Measurements from ENCODE around the gene PLA2G2E.
"Not testable (repeated sequence)": the region's sequence is repeated elsewhere in the genome, so short reads cannot be mapped to it uniquely, and the experiment has no call there.

Gene PLA2G2E

DNA sequence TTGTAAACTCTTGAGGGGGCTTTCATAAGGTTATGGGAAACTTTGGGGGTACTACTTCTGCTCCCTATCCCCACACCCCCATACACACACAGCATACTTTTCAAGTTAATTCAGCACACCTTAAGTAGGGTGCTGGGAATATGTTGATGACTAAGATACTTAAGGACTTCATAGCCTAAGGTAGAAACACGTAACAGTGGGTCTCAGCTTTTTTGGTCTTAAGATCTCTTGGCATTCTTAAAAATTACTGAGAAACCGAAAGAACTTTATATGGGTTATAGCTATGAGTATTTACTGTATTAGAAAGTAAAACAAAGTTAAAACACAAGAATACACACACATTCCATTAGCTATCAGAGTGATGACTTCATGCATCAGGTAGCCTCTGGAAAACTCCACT, 39.1 kb downstream of the PLA2G2E start:
- DNase-seq (ENCODE audit: low read depth in 1 of 2, low spot score in 1 of 2), result no peak

DNA sequence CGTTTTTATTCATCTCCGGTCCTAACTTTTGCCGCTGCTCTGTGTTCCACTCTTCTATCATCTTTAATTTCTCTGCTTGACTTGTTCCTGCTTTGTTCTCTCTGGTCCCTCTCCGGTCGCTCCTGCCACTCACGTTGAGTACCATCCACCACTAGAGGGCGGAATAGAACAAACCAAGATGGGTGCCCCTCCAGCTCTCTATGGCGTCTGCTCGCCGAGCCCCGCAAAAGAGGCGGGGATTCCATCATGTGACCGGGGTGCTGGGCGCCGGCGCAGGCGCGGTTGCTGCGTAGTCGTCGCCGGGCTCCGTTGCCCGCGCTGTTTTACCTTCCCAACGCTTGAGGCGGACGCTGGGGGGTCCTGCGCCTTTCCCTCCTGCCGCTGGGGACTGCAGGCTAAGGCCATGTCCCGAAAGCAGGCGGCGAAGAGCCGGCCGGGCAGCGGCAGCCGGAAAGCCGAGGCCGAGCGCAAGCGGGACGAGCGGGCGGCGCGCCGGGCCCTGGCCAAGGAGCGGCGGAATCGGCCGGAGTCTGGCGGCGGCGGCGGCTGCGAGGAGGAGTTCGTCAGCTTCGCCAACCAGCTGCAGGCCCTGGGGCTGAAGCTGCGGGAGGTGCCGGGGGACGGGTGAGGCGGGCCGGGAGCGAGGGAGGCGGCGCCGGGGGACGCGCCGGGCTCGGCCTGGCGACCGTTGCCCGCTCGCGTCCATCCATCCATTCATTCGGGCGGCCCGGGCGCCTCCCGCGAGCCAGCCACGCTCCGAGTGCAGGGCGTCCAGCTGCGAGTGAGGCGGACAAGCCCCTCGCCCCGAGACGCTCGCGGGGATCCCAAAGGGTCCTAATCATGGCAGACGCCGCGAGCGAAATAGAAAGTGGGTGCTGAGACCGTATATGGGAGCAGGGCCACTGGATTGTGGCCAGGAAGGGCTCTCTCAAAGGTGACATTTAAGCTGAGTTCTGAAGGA, 41.0 kb downstream of the PLA2G2E start, which contains the start of gene OTUD3:
TSS of gene OTUD3 (plus strand) at position 285 of the 961 bp plus-strand sequence. CDS start at position 404, 119 bp downstream.
- DNase-seq (ENCODE audit: low read depth in 1 of 2, low spot score in 1 of 2), result peak; percentile 88 to 92

DNA sequence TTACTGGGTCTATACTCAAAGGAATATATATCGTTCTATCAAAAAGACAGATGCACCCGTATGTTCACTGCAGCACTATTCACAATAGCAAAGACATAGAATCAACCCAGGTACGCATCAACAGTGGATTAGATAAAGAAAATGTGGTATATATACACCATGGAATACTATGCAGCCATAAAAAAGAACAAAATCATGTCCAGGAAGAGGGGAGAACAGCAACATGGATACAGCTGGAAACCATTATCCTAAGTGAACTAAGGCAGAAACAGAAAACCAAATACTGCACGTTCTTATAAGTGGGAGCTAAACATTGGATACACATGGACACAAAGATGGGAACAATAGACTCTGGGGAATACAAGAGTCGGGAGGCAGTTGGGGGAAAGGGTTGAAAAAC, 42.6 kb downstream of the PLA2G2E start:
- DNase-seq (ENCODE audit: low read depth in 1 of 2, low spot score in 1 of 2), result not testable (repeated sequence)

DNA sequence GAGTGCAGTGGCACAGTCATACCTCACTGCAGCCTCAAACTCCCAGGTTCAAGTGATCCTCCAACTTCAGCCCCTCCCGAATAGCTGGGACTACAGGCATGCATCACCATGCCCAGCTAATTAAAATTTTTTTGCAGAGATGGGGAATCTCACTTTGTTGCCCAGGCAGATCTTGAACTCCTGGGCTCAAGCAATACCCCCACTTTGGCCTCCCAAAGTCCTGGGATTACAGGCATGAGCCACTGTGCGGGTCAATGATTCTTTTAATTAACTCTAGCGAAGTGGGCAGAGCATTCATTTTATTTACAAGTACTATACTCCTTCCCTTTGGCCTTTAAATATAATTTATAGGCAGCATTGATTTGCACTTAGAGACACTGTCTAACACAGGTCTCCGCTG, 43.8 kb downstream of the PLA2G2E start:
- no peak for DNase-seq (ENCODE audit: low read depth in 1 of 2, low spot score in 1 of 2)

DNA sequence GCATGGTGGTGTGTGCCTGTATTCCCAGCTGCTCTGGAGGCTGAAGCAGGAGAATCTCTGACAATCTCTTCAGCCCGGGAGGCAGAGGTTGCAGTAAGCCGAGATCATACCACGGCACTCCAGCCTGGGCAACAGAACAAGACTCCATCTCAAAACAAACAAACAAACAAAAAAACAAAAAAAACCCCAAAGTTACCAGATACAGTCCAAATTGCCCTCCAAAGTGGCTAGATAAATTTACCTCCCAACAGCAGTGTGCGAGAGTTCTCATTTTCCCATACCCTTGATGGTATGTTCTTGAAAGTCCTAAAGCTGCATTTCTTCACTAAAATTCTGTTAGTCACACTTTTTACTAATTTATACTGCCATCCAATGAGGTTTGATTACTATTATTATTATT, 44.2 kb downstream of the PLA2G2E start:
- no peak for DNase-seq (ENCODE audit: low read depth in 1 of 2, low spot score in 1 of 2)

DNA sequence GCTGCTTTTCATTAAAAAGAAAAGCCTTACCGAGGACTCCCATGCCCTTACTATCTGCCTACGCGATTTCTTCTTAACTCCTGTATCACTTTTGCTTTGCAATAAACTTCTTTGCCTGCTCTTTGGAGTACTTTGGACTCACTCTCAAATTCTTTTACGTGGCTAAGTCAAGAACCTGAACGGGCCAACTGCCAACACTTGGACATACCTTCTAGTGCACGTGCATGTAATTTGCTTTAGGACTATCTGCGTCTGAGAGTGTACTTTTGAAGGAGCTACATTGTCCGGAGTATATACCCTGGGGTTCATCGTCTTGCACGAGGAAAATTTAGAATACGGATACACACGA, 44.8 kb downstream of the PLA2G2E start:
- no peak for DNase-seq (ENCODE audit: low read depth in 1 of 2, low spot score in 1 of 2)

DNA sequence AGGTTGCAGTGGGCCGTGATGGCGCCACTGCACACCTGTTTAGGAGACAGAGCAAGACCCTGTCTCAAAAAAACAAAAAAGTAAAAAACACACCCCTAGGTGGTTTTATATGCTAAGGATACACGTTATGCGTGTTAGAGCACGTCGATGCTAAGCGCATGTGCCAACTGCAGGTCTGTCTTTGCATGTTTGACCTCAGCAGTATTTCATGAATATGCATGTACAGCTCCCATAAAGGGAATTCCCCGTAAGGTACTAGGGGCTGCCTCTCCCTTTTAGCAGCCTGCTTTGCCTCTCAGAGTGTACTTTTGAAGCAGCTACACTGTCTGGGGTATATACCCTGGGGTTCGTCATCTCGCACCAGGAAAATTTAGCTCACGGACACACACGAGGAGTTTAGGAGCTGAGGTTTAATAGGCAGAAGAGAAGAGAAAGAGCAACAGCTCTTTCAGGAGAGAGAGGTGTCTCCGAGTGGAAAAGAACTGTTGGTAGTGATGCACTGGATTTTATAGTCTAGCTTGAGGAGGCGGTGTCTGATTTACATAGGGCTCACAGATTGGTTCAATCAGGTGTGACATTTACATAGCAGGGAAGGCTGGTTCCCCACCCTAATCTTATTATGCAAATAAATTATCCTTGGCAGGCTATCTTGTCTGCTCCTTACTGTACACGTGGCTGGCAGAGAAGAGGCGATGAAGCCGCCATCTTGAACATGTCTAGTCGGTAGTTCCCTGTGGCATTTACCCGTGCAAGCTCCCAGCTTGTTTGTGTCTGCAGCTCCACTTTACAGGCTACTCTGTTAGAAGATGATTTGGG, 45.4 kb downstream of the PLA2G2E start:
- no peak for DNase-seq (ENCODE audit: low read depth in 1 of 2, low spot score in 1 of 2)

DNA sequence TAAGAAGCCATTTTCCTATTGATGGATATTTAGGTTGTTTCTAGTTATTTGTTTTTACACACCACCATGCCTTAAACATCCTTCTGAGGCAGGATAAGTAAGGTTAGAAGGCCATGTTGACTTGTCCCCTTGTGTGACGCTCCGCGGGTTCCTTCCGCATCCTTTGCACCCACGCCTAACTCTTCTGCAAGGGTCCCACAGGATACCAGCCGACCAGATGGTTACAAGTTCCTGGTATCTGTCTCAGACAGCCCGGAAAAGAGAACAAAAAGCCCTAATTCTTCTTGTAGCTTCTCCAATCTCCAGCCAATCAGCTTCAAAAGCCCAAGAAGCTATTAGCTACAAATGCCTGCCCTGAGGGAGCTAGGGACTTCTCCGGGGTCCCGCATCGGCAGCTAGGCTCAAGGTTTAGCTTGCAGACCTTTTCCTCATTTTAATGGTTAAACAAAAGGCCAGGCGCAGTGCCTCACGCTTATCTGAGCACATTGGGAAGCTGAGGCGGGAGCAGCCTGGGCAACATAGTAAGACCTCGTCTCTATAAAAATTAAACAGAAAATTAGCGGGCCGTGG, 46.2 kb downstream of the PLA2G2E start:
- no peak for DNase-seq (ENCODE audit: low read depth in 1 of 2, low spot score in 1 of 2)

DNA sequence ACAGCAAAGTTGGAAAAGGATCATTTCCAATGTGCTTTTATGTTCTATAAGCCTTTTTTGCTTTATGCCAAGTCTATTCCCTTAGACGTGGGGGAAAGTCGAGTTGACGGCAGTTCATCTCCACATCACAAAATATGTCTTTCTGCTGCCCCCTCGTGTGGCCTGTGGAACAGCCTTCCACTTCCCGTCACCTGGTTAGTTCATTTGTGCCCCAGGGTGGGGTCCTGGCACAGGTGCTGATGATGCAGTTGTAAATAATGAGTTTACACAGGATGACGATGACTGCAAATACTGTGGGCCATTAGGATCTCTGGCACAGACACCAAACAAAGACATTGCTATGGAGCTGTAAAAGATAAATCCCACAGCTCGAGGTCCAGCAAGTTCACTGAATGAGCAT, 51.2 kb downstream of the PLA2G2E start:
- DNase-seq (ENCODE audit: low read depth in 1 of 2, low spot score in 1 of 2), result no peak

Measured in activated T-helper 1 cell treated with anti-CD3 and anti-CD28 coated beads, Interleukin-2, amount 50 U/mL, for 16 hours (primary cell).